GM19397 (cell line): ENCODE data around the gene FRY.

ENCODE experiments used
- ATAC-seq: cut with Tn5 transposase; IDR thresholded peaks from one replicate; pipeline ENCODE4 v1.9.1; 2021; ENCODE audit warnings: mild to moderate bottlenecking, moderate library complexity; ENCODE audit not compliant: unreplicated experiment

Gene FRY

GRCh38 chr13:32126278-32126677 lies 94.7 kb downstream of the FRY start:
- ATAC-seq, result no peak

GRCh38 chr13:32126756-32127155 lies 95.2 kb downstream of the FRY start:
- no peak for ATAC-seq

GRCh38 chr13:32127691-32128090 lies 96.1 kb downstream of the FRY start:
- ATAC-seq, result no peak

- no peak for ATAC-seq
These were observed 102.9 kb downstream of the FRY start for GRCh38 chr13:32134241-32135055.

GRCh38 chr13:32135056-32135390 lies 103.4 kb downstream of the FRY start:
- no peak for ATAC-seq

- no peak for ATAC-seq
These were observed 104.1 kb downstream of the FRY start for GRCh38 chr13:32135655-32136054.

GRCh38 chr13:32136061-32136460 lies 104.5 kb downstream of the FRY start:
- ATAC-seq, result no peak

GRCh38 chr13:32136716-32137115 lies 105.1 kb downstream of the FRY start:
- no peak for ATAC-seq

GRCh38 chr13:32139251-32139650 lies 107.7 kb downstream of the FRY start:
- no peak for ATAC-seq

- ATAC-seq, result no peak
These were observed 108.5 kb downstream of the FRY start for GRCh38 chr13:32140109-32140508.

GRCh38 chr13:32141462-32141861 lies 109.9 kb downstream of the FRY start:
- no peak for ATAC-seq

- ATAC-seq, result no peak
These were observed 110.5 kb downstream of the FRY start for GRCh38 chr13:32142115-32142514.

GRCh38 chr13:32142956-32143375 lies 111.4 kb downstream of the FRY start:
- ATAC-seq, result no peak

GRCh38 chr13:32147193-32147592 lies 115.6 kb downstream of the FRY start:
- ATAC-seq, result no peak

- no peak for ATAC-seq
These were observed 116.4 kb downstream of the FRY start for GRCh38 chr13:32147976-32148375.

GRCh38 chr13:32150239-32150638 lies 118.7 kb downstream of the FRY start:
- ATAC-seq, result no peak

- no peak for ATAC-seq
These were observed 119.2 kb downstream of the FRY start for GRCh38 chr13:32150794-32151193.

GRCh38 chr13:32151240-32151639 lies 119.7 kb downstream of the FRY start:
- no peak for ATAC-seq

GRCh38 chr13:32153056-32153455 lies 121.5 kb downstream of the FRY start:
- no peak for ATAC-seq

GRCh38 chr13:32159137-32159869 lies 127.7 kb downstream of the FRY start:
- no peak for ATAC-seq

- no peak for ATAC-seq
These were observed 130.9 kb downstream of the FRY start for GRCh38 chr13:32162395-32163005.
